ENCODE results near the gene YIPF2.
"Not testable (repeated sequence)": the region's sequence is repeated elsewhere in the genome, so short reads cannot be mapped to it uniquely, and the experiment has no call there.

YIPF2 gene

DNA sequence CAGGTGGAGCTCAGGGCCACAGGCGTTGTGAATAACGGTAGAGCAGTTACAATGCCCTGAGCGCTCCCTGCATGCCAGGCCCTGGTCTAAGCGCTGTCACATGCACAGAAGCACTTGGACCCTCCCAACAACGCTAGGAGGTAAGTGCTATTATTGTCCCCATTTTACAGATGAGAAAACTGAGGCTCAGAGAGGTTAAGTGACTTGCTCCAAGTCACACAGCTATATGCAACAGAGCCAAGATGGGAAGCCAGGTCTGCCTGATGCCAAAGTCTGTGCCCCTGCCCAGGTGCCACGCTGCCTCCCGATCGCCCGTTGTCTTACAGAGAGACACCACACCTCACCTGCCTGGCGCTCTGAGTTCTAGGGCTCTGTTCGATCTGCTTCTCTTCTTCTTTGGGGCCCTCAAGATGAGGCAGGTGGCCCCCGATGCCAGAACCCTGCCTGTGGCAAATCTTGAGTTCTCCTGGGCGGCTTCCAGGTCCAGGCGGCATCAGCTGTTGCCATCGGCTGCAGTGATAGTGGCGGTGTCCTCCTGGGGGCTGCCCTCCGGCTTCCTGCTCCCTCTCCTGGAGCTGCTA is 20.0 kb downstream of the YIPF2 start:
- no peak for DNase-seq

DNA sequence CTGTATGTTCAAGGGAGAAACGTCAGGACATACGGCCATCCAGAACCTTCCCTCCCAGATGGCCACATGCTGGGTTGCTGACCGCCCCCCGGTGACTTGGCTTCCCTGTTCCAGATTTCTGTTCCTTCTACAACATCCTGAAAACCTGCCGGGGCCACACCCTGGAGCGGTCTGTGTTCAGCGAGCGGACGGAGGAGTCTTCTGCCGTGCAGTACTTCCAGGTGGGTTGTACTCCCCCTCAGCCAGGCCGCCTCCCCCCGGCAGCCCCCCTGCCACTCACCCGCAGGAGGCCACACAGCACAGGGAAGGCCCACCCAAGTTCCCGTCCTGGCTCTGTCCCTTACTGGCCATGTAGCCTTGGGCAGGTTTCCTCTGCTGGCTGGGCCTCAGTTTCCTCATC is 20.5 kb downstream of the YIPF2 start:
- no peak for DNase-seq

DNA sequence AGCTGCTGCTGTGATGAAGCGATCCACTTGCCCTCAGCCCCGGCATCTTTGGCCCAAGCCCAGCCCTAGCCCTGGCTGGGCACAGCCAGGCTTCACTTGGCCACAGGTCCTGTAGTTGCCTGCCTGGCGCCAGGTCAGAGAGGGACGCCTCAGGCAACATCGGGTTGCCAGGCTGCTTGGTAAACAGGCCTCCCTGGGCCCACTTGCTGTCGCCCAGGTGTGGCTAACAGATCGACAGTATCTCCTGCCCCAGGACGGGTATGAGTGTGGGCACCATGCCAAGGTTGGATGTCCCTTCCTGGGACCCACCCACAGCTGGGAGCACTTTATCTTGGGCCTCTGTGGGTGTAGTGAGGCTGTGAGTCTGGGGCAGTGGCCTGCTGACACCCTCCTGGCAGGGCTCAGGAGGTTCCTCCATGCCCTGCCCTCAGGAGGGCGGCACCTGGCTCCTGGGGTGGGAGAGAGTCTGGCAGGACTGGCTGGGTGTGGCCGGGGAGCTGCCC is 29.2 kb downstream of the YIPF2 start:
- no peak for DNase-seq

DNA sequence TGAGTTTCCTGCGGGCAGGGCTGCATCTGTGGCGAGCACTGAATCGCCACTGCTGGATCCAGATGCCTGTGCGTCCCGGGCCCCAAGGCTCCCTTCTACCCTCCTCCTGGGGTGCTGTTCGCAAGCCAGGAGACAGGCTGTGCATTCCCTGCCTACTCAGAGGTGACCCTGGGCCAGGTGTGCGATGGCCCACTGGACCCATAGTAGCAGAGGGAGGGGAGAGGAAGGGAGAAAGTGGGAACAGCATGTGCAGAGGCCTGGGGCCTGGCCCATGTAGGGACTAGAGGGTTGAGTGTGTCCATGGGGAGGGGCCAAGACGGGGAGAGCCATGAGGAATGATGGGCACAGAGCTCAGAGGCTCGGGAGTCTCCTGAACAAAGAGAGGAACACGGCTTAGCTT is 29.8 kb downstream of the YIPF2 start:
- no peak for DNase-seq

DNA sequence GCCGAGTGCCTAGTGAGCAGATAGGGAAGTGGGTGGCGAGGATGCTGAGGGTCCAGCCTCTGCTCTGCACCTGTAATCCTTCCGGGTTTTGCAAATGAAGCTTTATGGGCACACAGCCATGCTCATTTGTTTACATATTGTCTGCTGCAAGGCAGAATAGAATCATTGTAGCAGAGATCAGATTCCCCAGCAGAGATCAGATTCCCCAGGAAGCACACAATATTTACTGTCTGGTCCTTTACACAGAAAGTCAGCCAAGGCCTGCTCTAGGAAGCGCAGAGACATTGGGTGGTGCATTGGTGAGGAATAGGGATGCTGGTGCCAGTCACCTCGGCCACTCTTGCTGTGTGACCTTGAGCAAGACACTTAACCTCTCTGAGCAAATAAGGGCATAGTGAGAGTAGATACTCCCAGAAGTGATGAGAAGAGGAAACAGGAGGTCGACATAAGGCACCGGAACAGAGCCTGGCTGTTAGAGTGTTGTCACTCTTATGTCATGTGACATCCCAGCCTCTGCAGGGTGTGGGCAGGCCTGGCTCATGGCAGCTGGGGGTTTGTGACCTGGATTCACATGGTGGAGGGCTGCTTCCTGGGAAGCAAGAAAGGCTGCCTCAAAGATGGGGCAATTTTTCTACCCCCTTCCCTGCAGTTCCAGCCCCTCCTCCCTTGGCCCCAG is 31.4 kb downstream of the YIPF2 start:
- no peak for DNase-seq

DNA sequence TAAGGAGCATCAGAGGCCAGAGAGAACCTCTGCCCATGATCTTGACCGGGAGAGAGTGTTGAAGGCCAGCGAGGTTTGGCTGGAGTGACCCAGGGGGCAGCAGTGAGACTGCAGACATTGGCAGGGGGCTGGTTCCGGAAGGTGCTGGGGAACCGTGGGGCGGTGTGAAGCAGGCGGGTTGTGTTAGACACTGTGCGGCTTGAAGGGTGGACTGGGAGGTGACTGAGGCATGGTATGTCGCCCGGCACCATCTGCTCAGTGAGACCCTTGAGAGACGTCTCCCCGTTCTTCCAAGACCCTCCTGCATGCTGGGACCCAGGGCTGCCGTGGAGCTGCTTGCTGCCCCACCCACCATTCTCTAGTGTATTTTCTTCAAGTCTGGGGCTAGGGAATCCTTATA is 32.5 kb downstream of the YIPF2 start:
- no peak for DNase-seq

DNA sequence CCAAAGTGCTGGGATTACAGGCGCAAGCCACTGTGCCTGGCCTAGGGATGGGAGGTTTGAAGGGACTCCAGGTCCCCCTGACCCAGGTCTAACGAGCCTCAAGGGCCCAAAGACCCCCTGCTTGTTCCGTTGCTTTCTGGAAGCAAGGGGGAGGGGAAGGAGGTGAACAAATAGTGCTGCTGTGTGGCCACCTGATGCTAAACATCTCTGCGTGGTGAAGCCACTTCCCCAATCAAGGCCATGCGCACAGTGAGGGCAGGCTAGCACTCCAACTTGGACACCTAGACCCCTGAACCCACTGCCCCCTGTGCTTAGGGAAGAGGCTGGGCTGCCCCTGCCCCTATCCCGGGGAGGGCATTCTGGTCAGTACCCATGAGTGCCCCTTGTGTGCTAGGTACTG is 33.1 kb downstream of the YIPF2 start:
- no peak for DNase-seq

DNA sequence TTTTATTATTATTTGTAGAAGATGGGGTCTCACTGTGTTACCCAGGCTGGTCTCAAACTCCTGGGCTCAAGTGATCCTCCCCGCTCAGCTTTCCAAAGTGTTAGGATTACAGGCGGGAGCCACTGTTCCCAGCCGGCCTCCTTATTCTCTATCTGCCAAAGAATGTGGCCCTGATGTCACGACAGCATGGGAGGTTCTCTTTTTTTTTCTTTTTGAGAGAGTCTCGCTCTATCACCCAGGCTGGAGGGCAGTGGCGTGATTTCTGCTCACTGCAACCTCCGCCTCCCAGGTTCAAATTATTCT is 33.6 kb downstream of the YIPF2 start:
- DNase-seq: no peak

DNA sequence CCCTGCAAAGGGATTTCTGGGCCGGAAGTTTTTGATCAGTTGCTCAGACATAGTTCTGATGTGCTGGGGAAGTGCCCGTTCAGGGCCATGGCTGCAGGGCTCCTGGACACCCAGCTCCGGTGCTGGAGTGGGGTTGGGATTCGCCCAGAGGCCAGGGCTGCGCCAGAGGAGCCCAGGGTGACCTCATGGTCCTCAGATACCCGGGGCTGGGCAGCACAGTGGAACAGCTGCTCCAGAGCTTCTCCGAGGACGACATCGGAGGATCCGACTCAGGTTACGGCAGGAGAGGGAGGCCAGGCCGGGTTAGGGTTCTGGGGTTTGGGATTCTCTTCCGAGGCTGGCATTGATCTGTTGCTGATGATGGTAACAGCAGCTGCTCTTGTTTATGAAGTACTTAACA is 36.2 kb downstream of the YIPF2 start:
- DNase-seq: no peak

DNA sequence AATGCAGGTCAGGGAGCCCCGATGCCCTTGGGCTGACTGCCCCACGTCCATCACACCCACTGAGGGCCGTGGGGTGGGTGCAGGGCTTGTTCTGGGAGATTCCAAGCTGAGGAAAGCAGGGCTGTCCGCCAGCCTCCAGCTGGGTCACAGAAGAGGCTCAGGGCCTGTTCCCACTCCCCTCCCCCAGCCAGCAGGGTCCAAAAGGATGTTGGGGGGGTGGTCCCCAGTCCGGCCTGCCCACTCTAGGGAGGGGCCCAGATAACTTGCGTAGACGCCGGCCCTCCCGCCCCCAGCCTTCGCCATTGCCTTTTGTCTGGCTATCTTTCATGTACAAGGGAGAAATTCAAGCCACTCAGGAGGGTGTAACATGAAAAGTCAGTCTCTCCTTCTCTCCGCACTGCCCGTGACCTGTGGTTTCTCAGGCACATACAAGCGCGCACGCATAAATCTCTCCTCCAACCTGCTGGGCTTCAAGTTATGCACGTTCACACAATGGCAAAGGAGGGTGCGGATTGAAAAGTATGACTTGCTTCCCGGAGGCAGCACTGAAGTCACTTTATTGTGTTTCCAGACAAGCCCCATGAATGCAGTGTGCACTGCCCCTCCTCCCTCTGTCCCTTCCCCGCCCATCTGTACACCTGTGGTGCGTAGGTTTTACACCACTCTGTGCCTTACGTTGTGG is 36.9 kb downstream of the YIPF2 start:
- no peak for DNase-seq

DNA sequence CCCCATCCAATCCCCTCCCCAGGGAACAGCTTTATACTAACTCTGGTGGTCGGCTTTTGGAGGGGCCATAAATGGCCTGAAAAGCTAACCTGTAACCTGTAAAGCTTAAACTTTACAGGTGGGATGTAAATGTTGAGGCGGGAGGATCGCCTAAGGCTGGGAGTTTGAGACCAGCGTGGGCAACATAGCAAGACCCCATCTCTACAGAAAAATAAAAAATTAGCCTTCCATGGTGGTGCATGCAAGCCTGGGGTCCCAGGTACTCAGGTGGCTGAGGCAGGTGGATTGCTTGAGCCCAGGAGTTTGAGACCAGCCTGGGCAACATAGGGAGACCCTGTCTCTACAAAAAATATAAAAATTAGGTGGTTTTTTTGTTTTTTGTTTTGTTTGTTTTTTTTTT is 38.6 kb downstream of the YIPF2 start:
- DNase-seq: no peak

DNA sequence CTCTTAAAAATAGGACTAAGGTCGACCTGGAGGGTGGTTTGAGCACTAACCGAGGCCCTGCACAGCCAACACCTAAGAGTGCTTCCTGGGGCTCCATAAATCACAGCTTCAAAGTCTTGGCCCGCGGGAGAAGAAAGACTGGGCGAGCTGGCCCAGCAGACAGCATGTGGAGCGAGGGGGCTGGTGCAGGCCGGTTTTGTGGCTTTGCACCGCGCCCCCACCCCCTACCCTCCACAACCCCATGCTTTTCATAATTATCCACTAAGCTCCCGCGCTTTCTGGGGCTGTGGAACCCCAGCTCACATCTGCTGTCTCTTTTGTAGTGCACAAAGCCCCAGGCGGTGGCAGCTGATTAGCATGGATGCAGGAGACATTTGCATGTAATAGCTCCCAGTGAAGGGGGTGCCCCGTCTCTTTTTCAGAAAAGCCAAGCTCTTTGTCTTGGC is 40.0 kb downstream of the YIPF2 start:
- DNase-seq: no peak

DNA sequence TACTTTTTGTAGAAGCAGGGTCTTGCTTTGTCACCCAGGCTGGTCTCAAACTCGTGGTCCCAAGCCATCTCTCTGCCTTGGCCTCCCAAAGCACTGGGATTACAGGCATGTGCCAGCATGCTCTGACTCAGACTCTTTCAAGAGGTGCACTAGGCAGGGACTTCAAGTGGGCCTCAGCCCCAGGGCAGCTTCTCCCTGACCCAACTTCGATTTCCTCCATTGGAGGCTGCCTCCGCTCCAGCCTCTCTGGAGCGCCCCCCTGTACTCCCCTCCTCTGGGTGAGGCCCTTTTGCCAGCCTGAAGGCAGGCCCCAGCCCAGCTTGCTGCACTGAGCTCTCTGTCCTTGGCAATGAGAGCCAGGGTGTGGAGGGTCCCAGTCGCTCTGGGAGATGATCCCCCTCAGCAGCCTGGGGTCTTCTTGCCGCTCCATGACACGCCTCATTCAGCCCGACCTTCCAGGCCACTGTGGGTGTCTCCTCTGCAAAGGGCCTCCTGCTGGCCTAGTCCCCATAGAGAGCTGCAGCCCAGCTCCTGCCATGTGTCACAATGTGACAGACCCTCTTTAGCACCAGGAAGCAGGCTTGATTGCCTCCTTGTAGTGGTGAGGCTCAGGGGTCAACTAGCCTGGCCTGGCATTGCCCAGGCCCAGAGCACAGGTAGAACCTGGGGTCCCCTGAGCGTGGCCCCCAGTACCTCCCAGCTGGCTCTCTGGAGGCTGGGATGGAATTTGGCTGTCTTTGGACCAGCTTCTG is 40.6 kb downstream of the YIPF2 start:
- no peak for DNase-seq

DNA sequence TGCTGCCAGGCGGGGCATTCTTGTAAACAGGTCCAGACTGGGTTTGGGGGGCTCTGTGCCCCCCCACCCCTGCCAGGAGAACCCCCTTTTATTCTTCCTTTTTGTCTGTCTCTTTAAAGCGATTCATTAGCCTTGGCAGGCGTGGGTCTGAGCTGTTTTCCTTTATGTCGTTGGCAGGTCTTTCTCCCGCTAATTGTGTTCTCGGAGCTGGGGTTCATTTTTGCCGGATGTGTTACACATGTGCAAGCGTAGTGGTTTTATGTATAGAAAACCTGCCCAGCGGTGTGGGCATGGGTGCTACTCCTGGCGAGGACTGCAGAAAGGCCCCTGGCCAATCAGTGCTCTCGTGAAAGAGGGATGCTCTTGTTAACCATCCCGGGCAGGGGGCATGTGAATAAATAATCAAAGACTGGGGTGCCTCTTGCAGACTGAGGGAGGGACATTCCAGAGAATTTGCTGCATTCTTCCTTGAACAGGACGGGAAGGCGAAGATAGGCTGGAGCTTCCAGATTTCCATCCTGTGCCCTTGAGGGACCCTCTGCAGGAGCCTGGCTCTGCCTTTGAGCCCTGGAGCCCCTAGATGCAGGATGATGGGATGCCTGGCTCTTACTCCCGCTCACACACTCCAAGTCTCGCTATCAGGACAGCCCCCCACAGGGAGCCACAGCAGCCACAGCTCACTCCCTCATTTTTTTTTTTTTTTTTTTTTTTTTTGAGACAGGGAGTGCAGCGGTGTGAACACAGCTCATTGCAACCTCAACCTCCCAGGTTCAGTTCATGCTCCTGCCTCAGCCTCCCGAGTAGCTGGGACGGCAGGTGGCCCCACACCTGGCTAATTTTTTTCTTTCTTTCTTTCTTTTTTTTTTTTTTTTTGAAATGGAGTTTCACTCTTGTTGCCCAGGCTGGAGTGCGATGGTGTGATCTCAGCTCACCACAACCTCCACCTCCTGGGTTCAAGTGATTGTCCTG is 43.0 kb downstream of the YIPF2 start:
- no peak for DNase-seq

DNA sequence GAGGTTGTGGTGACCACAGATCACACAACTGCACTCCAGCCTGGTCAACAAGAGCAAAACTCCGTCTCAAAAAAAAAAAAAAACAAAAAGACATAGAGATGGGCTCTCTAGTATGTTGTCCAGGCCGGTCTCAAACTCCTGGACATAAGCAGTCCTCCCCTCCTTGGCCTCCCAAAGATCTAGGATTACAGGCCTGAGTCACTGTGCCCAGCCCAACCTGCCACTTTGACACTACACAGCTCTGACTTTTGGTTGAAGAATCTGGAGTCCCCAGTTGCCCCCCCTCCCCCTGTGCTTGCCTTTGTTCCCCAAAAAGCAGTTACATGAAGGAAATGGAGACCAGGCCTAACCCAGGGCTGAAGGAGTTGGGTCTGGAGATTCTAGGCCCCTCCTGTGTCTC is 44.2 kb downstream of the YIPF2 start:
- DNase-seq: no peak

DNA sequence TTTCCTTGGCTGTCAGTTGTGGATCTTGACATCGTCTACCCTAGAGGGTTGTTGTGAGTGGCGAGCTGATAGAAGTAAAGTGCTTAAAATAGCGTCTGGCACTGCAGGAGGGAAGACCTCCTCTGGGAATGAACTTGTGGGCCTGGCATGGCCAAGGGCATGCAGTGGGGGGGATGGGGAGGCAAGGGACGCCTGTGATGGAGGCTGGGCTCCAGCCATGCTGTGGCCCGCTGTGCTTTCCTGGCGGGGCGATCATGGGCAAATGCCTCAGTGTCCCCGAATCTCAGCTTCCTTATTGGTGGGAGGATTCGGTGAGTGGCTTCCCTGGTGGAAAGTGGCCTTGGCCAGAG is 46.4 kb downstream of the YIPF2 start:
- DNase-seq: no peak

DNA sequence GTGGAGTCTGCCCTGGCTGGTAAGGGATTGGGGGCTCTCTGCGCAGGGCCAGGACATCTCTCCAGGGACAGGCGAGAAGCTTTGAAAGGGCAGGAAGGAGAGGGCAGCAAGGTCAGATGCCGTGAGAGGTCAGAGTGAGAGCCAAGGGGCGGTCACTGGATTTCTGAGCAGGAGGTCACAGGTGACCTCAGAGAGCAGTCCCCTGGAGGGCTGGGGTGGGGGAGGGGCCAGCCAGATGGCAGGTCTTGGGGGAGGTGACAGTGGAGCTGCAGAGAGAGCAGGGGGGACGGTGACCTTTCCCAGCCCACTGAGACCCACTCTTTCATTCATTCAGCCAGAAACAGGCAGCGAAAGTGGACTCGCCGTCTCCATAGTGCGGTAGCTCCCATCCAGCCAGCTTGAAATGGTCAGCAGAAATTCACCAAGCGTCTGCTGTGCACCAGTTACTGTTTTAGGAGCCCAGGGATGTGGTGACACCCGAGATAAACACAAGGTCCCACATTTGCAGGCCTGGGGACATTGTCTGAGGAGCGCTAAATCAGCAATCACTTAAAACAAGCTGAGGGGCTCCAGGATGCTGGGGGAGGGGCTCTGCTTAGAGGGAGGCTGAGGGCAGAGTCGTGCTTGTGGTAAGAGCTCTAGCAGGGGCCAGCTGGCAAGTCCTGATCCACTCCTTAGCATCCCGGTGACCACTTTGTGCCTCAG is 46.9 kb downstream of the YIPF2 start:
- no peak for DNase-seq

DNA sequence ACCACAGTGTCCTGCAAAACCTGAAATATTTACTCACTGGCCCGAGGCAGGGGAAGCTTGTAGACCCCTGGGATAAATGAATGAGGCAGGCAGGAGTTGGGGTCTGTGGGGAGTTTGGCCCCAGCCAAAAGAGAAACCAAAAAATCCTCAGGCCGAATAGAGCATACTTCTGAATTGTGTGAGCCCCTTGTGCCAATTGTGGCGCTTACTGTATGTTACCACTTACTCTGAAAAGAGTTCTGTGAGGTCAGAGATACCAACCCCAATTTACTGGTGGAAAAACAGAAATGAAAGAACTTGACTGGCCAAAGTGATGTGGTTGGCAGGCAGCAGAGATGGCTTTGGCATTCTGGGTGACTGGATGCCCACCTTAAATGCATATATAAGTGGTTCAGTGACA is 50.2 kb downstream of the YIPF2 start:
- no peak for DNase-seq

DNA sequence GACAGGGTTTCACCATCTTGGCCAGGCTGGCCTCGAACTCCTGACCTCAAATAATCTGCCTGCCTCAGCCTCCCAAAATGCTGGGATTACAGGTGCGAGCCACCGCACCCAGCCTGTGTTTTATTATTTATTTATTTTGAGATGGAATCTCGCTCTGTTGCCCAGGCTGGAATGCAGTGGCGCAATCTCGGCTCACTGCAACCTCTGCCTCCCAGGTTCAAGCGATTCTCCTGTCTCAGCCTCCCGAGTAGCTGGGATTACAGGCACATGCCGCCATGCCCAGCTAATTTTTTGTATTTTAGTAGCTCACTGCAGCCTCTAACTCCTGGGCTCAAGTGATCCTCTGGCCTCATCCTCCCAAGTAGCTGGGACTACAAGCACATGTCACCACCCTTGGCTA is 50.8 kb downstream of the YIPF2 start:
- not testable (repeated sequence) for DNase-seq

DNA sequence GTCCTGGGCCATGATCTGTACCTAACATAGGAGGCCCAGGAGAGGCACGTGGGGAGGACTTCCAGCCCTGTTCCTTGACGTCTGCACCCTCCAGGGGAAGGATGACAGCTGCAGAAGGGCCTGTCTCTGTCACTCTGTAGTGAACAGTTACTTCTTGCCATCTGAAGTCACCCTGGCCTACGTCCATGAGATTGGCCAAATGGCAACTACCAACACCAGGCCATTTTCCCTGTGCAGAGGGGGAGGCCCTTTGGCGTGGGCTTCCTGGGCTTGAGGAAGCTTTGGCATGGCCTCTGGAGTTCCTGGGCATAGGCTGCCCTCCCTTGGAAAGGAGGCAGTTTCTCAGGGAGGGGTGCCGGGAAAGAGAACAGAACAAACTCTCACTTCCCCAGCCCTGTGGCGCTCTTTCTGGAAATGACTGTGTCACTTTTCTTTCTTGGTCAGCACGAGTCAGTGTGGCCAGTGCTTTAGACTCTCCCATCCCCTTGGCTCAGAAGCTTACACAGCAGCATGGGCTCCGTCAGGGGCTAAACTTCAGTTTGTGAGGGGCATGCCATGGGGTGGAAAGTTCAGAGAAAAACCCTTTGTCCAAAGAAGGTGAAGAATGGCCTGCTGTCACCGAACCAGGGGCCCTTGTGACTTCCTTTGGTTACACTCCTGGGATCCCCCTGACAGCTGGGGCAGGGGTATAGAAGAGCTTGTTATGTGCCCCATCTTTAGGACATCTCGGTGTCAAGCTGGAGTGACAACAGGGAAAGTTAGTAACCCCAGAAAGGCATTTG is 51.8 kb downstream of the YIPF2 start:
- DNase-seq: no peak

DNA sequence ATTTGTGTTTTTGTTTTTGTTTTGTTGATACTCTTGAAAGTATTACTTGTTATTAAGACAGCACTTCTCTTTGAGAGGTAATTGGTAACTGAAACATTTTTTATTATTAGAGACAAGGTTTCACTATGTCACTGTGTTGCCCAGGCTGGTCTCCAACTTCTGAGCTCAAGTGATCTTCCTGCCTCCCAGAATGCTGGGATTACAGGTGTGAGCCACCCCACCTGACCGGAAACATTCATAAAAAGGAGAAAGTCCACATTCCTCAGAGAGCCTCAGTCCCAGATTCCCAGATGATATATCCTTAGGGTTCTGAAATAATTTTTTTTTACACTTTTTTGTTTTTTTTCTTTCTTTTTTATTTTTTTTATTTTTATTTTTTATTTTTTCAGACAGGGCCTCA is 54.4 kb downstream of the YIPF2 start:
- DNase-seq: no peak
